ENCODE measurements around the gene ITGA1.

DNA sequence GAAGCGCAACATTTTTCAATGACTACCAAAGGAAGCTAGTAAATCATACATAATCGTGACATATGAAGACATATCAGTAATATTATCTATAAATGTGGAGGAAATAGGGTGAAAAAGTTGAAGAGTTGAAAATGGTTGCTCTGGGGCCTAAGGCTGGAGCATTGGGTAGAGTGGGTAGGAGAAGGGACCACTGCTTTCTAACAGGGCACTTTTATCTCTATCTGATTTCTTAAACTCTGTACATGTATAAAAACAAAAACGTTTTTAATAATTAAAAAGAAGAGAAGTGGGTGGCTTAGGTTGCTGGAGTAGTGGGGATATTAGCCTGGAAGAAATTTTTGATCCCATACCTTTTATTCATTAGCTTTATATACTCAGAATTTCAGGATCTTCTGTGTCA lies 44.2 kb upstream of the ITGA1 start:
- TF ChIP-seq CTCF (IDR thresholded peaks at IDR 0.05; ENCODE audit: insufficient read depth, low read length): no peak
- no peak for TF ChIP-seq REST (IDR thresholded peaks at IDR 0.05; ENCODE audit: insufficient replicate concordance, low read depth)
- TF ChIP-seq POLR2AphosphoS5 (IDR thresholded peaks at IDR 0.05; ENCODE audit: low read depth): no peak
- no peak for TF ChIP-seq GABPA (IDR thresholded peaks at IDR 0.05; ENCODE audit: low read depth)
